Measurements from ENCODE around the gene EIF4G3.

GRCh38 chr1:21123287-21123948 lies 53.3 kb downstream of the EIF4G3 start:
- TF ChIP-seq CTCF (conservative IDR thresholded peaks at IDR 0.05; ENCODE audit: low read depth, low read length) = no peak
- TF ChIP-seq EZH2 (IDR thresholded peaks at IDR 0.05; ENCODE audit: borderline replicate concordance, low read depth, low read length, poor library complexity, severe bottlenecking) = no peak

All from A673 (cell line).